Measurements from ENCODE around the gene GUCY2D. TPM values are rescaled to one million over a fixed set of nuclear protein-coding genes. Genes with fewer than 3 reads are reported as not detected.

GUCY2D gene
- total RNA-seq, 6 donors from 2014 or later: 2.6 to 5.0 (median 3.8) TPM; not detected in 3

DNA sequence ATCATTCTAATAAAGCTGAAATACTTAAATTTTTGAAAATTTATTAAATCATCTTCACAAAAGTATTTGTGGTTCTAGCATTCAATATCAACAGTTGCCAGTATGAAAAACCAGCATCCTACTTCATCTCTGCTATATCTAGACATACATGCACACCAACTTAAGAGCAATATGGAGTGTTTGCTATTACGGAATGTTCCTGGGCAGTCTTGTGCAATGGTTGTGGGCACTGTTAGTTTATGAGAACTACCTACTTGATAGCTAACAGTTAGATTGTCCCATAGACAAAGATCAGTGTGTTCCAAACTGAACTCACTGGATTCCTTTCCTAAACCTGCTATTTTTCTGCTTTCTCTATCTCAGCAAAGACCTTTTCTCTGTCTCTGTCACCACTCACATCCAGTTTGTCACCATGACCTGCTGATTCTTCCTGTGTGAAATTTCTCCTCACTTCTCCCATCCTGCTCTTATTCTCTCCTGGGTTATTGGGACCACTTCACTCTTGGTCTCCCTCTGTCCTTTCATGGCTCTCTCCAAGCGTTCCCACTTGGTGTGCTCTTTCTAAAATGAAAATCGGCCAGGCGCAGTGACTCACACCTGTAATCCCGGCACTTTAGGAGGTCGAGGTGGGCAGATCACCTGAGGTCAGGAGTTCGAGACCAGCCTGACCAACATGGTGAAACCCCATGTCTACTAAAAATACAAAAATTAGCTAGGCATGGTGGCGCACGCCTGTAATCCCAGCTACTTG is 42.7 kb upstream of the GUCY2D start:
- Histone ChIP-seq H3K4me1 (peaks cover 0 to 18% (median 9%) of the 10 kb centered on the region in 4 donors), H3K36me3 (no peaks in the 10 kb centered on the region), H3K27ac (peak overlapping the region; percentile 55 to 88 (median 70)), H3K27me3 (no peaks in the 10 kb centered on the region), H3K4me3 (no peak overlapping the region), H3K9me3 (no peaks in the 10 kb centered on the region)
- 60 to 81% methylated on average over 9 of the region's 9 CpGs for WGBS, 2 donors
- TF ChIP-seq POLR2AphosphoS5 (IDR thresholded peaks at IDR 0.05) (peak; percentile 43 to 67), POLR2A (IDR thresholded peaks at IDR 0.05) (peak in 1 of 4 donors; percentile 48), EP300 (IDR thresholded peaks at IDR 0.05) (peak in 3 of 4 donors; percentile 87 to 98 (median 93))
- TF ChIP-seq, protein P1, sequence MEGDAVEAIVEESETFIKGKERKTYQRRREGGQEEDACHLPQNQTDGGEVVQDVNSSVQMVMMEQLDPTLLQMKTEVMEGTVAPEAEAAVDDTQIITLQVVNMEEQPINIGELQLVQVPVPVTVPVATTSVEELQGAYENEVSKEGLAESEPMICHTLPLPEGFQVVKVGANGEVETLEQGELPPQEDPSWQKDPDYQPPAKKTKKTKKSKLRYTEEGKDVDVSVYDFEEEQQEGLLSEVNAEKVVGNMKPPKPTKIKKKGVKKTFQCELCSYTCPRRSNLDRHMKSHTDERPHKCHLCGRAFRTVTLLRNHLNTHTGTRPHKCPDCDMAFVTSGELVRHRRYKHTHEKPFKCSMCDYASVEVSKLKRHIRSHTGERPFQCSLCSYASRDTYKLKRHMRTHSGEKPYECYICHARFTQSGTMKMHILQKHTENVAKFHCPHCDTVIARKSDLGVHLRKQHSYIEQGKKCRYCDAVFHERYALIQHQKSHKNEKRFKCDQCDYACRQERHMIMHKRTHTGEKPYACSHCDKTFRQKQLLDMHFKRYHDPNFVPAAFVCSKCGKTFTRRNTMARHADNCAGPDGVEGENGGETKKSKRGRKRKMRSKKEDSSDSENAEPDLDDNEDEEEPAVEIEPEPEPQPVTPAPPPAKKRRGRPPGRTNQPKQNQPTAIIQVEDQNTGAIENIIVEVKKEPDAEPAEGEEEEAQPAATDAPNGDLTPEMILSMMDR (IDR thresholded peaks at IDR 0.05): no peak
- ATAC-seq (ENCODE audit: low FRiP score in 2 of 2): peak; percentile 45 to 84
- peak in 1 of 2 donors; percentile 74 for DNase-seq

DNA sequence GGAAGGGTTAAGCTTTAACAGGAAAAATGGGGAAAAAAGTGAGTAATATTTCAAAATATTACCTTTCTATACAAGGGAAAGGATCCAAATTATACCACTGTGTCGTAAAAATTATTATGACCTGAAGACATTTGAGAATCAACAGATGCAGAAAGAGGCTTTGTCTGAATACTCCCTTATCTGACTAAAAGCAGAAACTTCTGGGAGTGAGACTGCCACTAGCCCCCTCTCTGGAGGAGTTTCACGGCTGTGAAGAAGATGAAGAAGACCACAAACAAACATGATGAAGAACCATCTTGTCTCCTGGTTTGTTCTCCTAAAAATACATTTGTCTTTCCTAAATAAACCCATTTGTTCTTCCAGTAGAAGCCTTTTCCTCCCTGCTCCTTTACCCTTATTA is 41.0 kb upstream of the GUCY2D start:
- Histone ChIP-seq H3K9me3 (no peaks in the 10 kb centered on the region), H3K27me3 (no peaks in the 10 kb centered on the region), H3K4me3 (no peak overlapping the region), H3K36me3 (no peaks in the 10 kb centered on the region), H3K4me1 (peaks cover 0 to 9% (median 5%) of the 10 kb centered on the region in 4 donors), H3K27ac (peak overlapping the region in 2 of 4 donors; percentile 84 to 88)
- TF ChIP-seq, protein P1 (IDR thresholded peaks at IDR 0.05): no peak
- TF ChIP-seq EP300 (IDR thresholded peaks at IDR 0.05) (no peak), POLR2AphosphoS5 (IDR thresholded peaks at IDR 0.05) (no peak), POLR2A (IDR thresholded peaks at IDR 0.05) (no peak)
- ATAC-seq (ENCODE audit: low FRiP score in 2 of 2) (no peak), DNase-seq (no peak)
- 61 to 62% methylated on average over 2 of the region's 2 CpGs for WGBS, 2 donors

DNA sequence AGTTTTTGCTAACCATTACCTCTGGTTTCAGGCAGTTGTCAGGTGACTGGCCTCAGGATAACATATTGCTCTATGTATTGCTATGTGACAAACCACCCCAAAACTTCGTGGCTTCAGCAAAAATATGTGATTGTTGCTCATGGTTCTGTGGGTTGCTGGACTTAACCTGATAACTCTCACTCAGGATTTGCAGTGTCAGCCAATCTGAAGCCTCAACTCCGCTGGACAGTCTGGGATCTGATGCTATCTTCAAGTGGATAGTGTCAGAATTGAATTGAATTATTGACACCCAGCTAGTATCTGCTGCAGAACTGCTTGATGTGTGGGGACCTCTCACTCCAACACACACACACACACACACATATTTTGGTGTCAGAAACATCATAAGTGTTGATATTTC is 34.7 kb upstream of the GUCY2D start:
- H3K9me3 ChIP-seq: no peaks in the 10 kb centered on the region
- no peak for TF ChIP-seq EP300 (IDR thresholded peaks at IDR 0.05)
- TF ChIP-seq, protein P1 (IDR thresholded peaks at IDR 0.05): no peak
- TF ChIP-seq POLR2AphosphoS5 (IDR thresholded peaks at IDR 0.05): no peak
- no peak for TF ChIP-seq POLR2A (IDR thresholded peaks at IDR 0.05)
- H3K27me3 ChIP-seq: no peaks in the 10 kb centered on the region
- H3K4me3 ChIP-seq: no peak overlapping the region
- ATAC-seq (ENCODE audit: low FRiP score in 2 of 2) (no peak), DNase-seq (no peak)
- H3K27ac ChIP-seq: no peak overlapping the region
- H3K4me1 ChIP-seq: no peaks in the 10 kb centered on the region
- WGBS, 2 donors: 59 to 61% methylated on average over 2 of the region's 2 CpGs
- no peaks in the 10 kb centered on the region for H3K36me3 ChIP-seq

DNA sequence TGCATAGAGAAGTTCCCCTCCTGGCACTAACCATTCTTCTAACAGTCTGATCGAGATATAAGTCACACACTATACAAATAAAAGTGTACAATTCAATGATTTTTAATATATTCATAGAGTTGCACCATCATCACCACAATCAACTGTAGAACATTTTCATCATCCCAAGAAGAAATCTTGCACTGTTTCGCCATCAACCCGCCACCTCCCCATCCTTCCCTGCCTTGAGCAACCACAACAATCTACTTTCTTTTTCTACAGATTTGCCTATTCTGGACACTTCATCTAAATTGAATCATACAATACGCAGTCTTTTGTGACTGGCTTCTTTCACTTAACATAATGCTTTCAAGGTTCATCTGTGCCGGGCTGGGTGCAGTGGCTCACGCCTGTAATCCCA is 33.0 kb upstream of the GUCY2D start:
- TF ChIP-seq POLR2A (IDR thresholded peaks at IDR 0.05): no peak
- peak; percentile 19 to 27 for TF ChIP-seq POLR2AphosphoS5 (IDR thresholded peaks at IDR 0.05)
- Histone ChIP-seq H3K4me3 (no peak overlapping the region), H3K9me3 (peaks cover 0 to 6% (median 3%) of the 10 kb centered on the region in 4 donors), H3K27ac (peak overlapping the region in 1 of 4 donors; percentile 59), H3K4me1 (no peaks in the 10 kb centered on the region), H3K36me3 (no peaks in the 10 kb centered on the region), H3K27me3 (no peaks in the 10 kb centered on the region)
- WGBS, 2 donors: 63 to 86% methylated on average over 6 of the region's 6 CpGs
- DNase-seq (peak in 1 of 2 donors; percentile 35), ATAC-seq (ENCODE audit: low FRiP score in 2 of 2) (no peak)

DNA sequence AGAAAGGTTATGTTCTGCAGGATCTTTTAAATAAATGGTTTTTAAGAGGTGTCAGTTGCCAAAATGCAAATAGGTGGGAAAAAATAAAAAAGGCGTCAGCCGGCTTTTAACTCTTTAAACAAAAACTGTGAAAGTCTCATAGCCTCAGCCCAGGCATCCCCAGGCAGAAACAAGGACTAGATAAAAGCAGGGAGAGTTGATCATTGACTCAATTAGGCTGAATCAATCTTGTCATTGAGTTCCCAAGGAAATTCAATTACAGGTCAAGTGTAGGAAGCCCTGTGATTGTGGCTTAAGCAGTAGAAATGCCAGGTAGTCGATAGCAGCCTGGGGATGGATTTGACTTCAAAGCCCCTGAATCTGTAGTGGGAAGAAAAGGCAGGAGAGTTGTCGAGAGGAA is 30.8 kb upstream of the GUCY2D start:
- 64 to 73% methylated on average over 4 of the region's 4 CpGs for WGBS, 2 donors
- Histone ChIP-seq H3K4me3 (no peak overlapping the region), H3K36me3 (no peaks in the 10 kb centered on the region), H3K4me1 (no peaks in the 10 kb centered on the region), H3K27ac (no peak overlapping the region), H3K27me3 (no peaks in the 10 kb centered on the region), H3K9me3 (peaks cover 8 to 23% (median 15%) of the 10 kb centered on the region in 4 donors)
- DNase-seq (no peak), ATAC-seq (ENCODE audit: low FRiP score in 2 of 2) (no peak)
- TF ChIP-seq, protein P1 (IDR thresholded peaks at IDR 0.05): no peak
- TF ChIP-seq POLR2A (IDR thresholded peaks at IDR 0.05): no peak

Data from upper lobe of left lung (tissue), 6 donors.